Measurements from ENCODE around the gene POFUT2. TPM values are rescaled to one million over a fixed set of nuclear protein-coding genes. Genes with fewer than 3 reads are reported as not detected.

Gene POFUT2
- total RNA-seq, 1 experiment from 2014 or later = 28.2 TPM

GRCh38 chr21:45258466-45258865, 29.2 kb downstream of the POFUT2 start:
- H3K9ac ChIP-seq (ENCODE audit: low read length) = no peak overlapping the region
- no peak overlapping the region for H3K4me3 ChIP-seq (ENCODE audit: low read length)
- H3K9me3 ChIP-seq (ENCODE audit: low read length) = no peaks in the 10 kb centered on the region
- BruUV-seq (replicated peaks) = no TSS peak
- no peaks in the 10 kb centered on the region for H3K79me2 ChIP-seq (ENCODE audit: low read length)
- no peak for TF ChIP-seq EZH2phosphoT487 (IDR thresholded peaks at IDR 0.05; ENCODE audit: borderline replicate concordance, low read length)
- TF ChIP-seq CTCF (conservative IDR thresholded peaks at IDR 0.05; ENCODE audit: low read depth, low read length) = no peak
- no peak for TF ChIP-seq EZH2 (IDR thresholded peaks at IDR 0.05; ENCODE audit: low read length, unreplicated experiment)
- CTCF ChIA-PET = no interaction called here
- H2AFZ ChIP-seq (ENCODE audit: low read length) = no peak overlapping the region
- ATAC-seq (no peak), DNase-seq (no peak)
- peaks cover 8% of the 10 kb centered on the region for H3K4me1 ChIP-seq (ENCODE audit: insufficient read depth, low read length)
- no peaks in the 10 kb centered on the region for H3F3A ChIP-seq (ENCODE audit: low read length, unreplicated experiment)
- no peak overlapping the region for H3K27ac ChIP-seq (ENCODE audit: low read length)
- no peaks in the 10 kb centered on the region for H3K9me2 ChIP-seq (replicated peaks; ENCODE audit: low read length)
- POLR2A ChIA-PET (ENCODE audit: unreplicated experiment) = no interaction called here
- H3K36me3 ChIP-seq (ENCODE audit: low read depth, low read length) = no peaks in the 10 kb centered on the region
- intact Hi-C loops (cut with micrococcal nuclease) = no loop called here
- no peak overlapping the region for H3K4me2 ChIP-seq (ENCODE audit: low read length)
- H4K20me1 ChIP-seq (ENCODE audit: low read length) = no peaks in the 10 kb centered on the region
- H3K27me3 ChIP-seq (ENCODE audit: low read length) = 0 out of 2 replicates have a peak, but pooled peaks cover 8% of the 10 kb centered on the region

- H3K9ac ChIP-seq (ENCODE audit: low read length) = no peak overlapping the region
- no peak overlapping the region for H3K4me2 ChIP-seq (ENCODE audit: low read length)
- no peaks in the 10 kb centered on the region for H3F3A ChIP-seq (ENCODE audit: low read length, unreplicated experiment)
- no peaks in the 10 kb centered on the region for H3K9me2 ChIP-seq (replicated peaks; ENCODE audit: low read length)
- no peak overlapping the region for H2AFZ ChIP-seq (ENCODE audit: low read length)
- peaks cover 12% of the 10 kb centered on the region for H3K4me1 ChIP-seq (ENCODE audit: insufficient read depth, low read length)
- BruUV-seq (replicated peaks) = no TSS peak
- no peaks in the 10 kb centered on the region for H4K20me1 ChIP-seq (ENCODE audit: low read length)
- intact Hi-C loops (cut with micrococcal nuclease) = no loop called here
- no peak for DNase-seq
- no peaks in the 10 kb centered on the region for H3K79me2 ChIP-seq (ENCODE audit: low read length)
- no peak overlapping the region for H3K27ac ChIP-seq (ENCODE audit: low read length)
- ChIA-PET POLR2A (ENCODE audit: unreplicated experiment) (no interaction called here), CTCF (no interaction called here)
- ATAC-seq = no peak
- no peaks in the 10 kb centered on the region for H3K9me3 ChIP-seq (ENCODE audit: low read length)
- no peak for TF ChIP-seq EZH2phosphoT487 (IDR thresholded peaks at IDR 0.05; ENCODE audit: borderline replicate concordance, low read length)
- TF ChIP-seq EZH2 (IDR thresholded peaks at IDR 0.05; ENCODE audit: low read length, unreplicated experiment) = no peak
- no peak for TF ChIP-seq CTCF (conservative IDR thresholded peaks at IDR 0.05; ENCODE audit: low read depth, low read length)
- no peak overlapping the region for H3K4me3 ChIP-seq (ENCODE audit: low read length)
- H3K27me3 ChIP-seq (ENCODE audit: low read length) = 0 out of 2 replicates have a peak, but pooled peaks cover 8% of the 10 kb centered on the region
- no peaks in the 10 kb centered on the region for H3K36me3 ChIP-seq (ENCODE audit: low read depth, low read length)
These were observed 29.9 kb downstream of the POFUT2 start for GRCh38 chr21:45257673-45258341.

- H3K9me3 ChIP-seq (ENCODE audit: low read length) = no peaks in the 10 kb centered on the region
- CTCF ChIA-PET = no interaction called here
- POLR2A ChIA-PET (ENCODE audit: unreplicated experiment) = no interaction called here
- H3K36me3 ChIP-seq (ENCODE audit: low read depth, low read length) = no peaks in the 10 kb centered on the region
- no peak overlapping the region for H3K4me2 ChIP-seq (ENCODE audit: low read length)
- ATAC-seq = no peak
- 0 out of 2 replicates have a peak, but pooled peaks cover 8% of the 10 kb centered on the region for H3K27me3 ChIP-seq (ENCODE audit: low read length)
- H4K20me1 ChIP-seq (ENCODE audit: low read length) = no peaks in the 10 kb centered on the region
- H3K27ac ChIP-seq (ENCODE audit: low read length) = no peak overlapping the region
- no peak overlapping the region for H3K4me3 ChIP-seq (ENCODE audit: low read length)
- TF ChIP-seq CTCF (conservative IDR thresholded peaks at IDR 0.05; ENCODE audit: low read depth, low read length) (no peak), EZH2phosphoT487 (IDR thresholded peaks at IDR 0.05; ENCODE audit: borderline replicate concordance, low read length) (no peak), EZH2 (IDR thresholded peaks at IDR 0.05; ENCODE audit: low read length, unreplicated experiment) (no peak)
- H2AFZ ChIP-seq (ENCODE audit: low read length) = no peak overlapping the region
- no peaks in the 10 kb centered on the region for H3K9me2 ChIP-seq (replicated peaks; ENCODE audit: low read length)
- no peak overlapping the region for H3K9ac ChIP-seq (ENCODE audit: low read length)
- peaks cover 12% of the 10 kb centered on the region for H3K4me1 ChIP-seq (ENCODE audit: insufficient read depth, low read length)
- no TSS peak for BruUV-seq (replicated peaks)
- intact Hi-C loops (cut with micrococcal nuclease) = no loop called here
- H3F3A ChIP-seq (ENCODE audit: low read length, unreplicated experiment) = no peaks in the 10 kb centered on the region
- DNase-seq = no peak
- no peaks in the 10 kb centered on the region for H3K79me2 ChIP-seq (ENCODE audit: low read length)
These were observed 30.6 kb downstream of the POFUT2 start for GRCh38 chr21:45256912-45257672.

Measured in PC-3 (cell line).